ENCODE measurements around the gene ANKRD40CL.
"Not testable (repeated sequence)": the region's sequence is repeated elsewhere in the genome, so short reads cannot be mapped to it uniquely, and the experiment has no call there.

ANKRD40CL gene

GRCh38 chr17:50767446-50767845 is at the start of gene ANKRD40CL:
TSS of gene ANKRD40CL (minus strand) at chr17:50767518. CDS start at chr17:50766913, 605 bp downstream.
- DNase-seq, result no peak

DNA sequence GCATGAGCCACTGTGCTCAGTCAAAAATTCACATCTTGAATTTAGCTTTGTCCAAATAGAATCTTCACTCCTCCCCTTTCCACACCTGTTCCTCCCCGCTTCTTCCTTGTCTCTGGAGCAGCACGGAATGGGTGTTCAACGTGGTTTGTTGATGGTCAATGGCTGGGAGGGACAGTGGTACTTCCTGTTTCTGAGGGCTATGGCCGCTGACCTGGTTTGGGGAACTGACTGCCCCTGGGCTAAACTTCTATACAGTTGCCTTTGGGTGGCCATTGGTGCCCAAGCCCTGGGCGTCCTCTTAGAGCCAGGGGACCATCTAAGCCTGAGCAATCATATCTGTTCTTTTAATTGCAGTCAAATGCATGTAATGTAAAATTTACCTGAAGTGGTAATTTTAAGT is 49.0 kb upstream of the ANKRD40CL start:
- DNase-seq, result no peak

DNA sequence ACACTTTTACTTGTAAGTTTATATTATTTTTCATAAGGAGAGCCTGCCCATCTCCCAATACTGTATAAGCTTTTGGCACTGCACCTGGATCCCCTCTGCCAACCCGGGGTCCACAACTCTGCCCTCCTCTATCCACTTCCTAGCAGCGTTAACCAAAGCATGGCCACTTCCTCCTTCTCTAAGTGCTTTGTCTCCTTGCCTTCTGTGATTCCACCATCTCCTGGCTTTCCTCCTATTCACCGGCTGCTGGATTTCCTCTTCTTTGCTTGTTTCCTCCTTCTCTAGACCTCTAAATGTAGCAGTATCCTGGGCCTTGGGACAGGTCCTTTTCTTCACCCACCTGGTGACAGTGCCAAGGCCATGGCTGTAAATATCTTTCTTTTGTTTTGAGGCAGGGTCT is 48.1 kb upstream of the ANKRD40CL start:
- no peak for DNase-seq

DNA sequence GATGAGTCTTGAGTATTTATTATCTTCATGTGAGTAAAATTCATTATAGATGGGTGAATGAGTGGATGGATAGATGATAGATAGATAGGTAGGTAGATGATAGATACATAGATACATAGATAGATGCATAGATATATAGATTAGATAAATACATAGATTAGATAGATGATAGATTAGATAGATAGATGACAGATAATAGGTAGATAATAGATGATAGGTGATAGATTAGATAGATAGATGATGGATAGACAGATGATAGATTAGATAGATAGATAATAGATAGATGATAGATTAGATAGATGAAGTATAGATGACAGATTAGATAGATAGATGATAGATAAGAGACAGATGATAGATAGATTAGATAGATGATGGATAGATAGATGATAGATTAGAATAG is 46.3 kb upstream of the ANKRD40CL start:
- no peak for DNase-seq

DNA sequence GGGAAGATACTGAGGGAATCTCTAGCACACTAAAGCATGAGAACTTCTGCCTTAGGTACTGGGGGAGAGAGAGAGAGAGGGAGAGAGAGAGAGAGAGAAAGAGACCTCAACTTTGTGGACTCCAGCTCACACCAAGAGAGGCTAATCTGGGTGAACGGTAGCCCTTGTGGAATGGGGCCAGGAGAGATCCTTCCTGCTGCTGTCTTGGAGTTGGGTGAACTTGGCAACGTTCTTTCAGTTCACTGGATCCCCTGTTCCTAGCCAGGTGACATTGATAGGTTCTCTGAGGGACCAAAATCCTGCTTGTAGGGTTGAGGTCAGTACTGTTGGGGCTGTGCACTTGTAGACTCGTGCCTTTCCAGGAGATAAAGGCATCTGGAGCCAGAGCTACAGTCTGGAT is 41.6 kb upstream of the ANKRD40CL start:
- DNase-seq, result no peak

GRCh38 chr17:50808413-50808812 is 41.1 kb upstream of the ANKRD40CL start:
- no peak for DNase-seq

DNA sequence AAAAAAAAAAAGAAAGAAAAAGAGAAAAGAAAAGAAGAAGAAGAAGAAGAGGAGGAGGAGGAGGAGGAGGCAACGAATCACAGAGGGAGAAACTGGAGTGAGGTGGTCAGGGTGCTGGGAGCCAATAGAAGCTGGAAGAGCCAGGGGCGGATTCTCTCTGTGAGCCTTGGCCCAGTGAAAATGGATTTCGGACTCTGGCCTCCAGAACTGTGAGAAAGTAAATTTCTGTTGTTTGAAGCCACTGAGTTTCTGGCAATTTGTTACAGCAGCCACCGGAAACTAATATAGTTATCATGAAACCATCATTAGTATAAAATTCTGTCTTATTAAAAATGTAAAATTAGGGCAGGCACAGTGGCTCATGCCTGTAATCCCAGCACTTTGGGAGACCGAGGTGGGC is 40.4 kb upstream of the ANKRD40CL start:
- DNase-seq, result no peak

DNA sequence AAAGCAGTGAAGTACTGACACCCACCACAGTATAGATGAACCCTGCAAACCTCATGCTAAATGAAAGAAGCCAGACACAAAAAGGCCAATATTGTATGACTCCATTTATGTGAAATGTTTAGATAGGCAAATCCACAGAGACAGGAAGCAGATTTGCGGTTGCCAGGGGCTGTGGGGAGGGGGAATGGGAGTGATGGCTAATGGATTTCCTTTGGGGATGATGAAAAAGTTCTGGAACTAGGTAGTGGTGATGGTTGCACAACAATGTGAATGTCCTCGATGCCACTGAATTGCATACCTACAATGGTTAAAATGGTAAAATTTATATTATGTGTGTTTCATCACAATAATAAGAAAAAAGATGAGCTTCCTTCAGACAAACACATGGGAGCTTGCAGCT is 39.7 kb upstream of the ANKRD40CL start:
- DNase-seq, result no peak

DNA sequence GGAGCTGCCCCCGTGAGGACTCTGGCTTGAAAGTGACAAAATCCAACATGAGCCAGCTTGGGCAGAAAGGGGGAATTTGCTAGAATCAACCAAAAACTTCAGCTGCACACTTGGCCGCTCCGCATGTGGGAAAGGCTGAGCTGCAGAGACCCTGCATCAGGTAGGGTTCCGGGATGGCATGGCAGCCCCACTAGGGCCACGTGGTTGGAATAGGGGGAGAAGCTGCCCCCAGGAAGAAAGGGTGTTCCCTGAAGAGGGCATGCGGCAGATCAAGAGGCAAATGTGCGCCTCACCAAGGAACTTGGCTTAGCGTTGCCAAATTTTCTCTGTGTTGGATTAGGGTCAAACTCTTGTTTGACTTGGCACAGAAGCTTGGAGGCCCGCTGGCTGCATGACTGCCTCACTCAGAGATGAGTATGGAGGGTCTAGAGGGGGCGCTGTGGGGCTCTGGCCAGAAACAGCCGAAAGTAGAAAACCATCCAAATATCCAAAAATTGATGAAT is 38.9 kb upstream of the ANKRD40CL start:
- DNase-seq, result no peak

DNA sequence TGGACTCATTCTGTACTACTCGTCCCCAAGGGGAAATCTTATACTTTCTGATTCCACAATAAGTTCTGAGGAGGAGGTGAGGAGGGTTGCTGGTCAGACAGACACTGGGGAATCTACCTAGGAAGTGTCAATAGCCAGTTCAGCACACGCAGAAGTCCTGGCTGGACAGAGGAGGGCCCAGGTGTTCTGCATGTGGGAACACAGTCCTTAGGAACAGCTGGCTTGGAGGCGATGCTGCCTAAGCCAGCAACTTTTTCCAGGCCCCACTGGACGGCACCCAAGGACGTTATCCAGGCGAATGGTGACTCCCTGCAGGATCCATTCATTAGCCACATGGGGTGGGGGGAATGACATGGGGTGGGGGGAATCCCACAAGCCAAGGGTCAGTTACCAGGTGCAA is 38.2 kb upstream of the ANKRD40CL start:
- no peak for DNase-seq

GRCh38 chr17:50804749-50805475 is 37.6 kb upstream of the ANKRD40CL start:
- not testable (repeated sequence) for DNase-seq

- DNase-seq, result no peak
Measured at GRCh38 chr17:50803676-50804075, 36.4 kb upstream of the ANKRD40CL start.

- no peak for DNase-seq
Measured at GRCh38 chr17:50802609-50803571, 35.6 kb upstream of the ANKRD40CL start.

GRCh38 chr17:50800196-50800700 is 32.9 kb upstream of the ANKRD40CL start:
- DNase-seq, result no peak

GRCh38 chr17:50799582-50799981 is 32.3 kb upstream of the ANKRD40CL start:
- DNase-seq, result no peak

- no peak for DNase-seq
Measured at GRCh38 chr17:50798424-50799288, 31.3 kb upstream of the ANKRD40CL start.

DNA sequence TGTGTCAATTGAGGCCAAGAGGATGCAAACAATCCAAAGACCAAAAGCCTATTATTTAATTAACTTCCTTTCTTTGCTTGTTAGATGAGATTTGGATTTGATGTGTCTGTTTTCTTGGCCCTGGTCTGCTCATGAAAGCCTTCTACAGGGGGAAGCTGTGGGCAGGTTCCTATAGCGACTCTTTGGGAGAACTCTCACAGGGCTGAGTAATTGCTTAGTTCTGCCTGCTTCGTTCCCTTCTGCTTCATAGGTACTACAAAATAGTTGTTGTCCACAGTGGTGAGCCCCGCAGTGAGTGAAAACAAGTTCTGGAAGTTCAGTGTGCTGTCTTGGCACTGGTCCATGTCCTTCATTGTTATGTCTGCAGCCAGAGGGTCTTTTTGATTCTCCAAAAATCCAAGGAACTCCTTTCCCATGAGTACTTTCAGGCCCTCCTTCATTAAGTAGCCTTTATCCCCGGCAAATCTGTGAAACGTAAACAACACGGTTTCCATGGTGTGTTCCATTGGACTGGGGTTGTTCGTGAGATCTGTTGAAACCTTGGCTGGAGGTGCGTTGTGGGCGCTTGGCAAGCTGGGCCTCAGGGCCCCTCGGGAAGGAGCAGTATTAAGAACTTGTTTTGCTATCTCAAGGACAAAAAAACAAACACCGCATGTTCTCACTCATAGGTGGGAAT is 30.0 kb upstream of the ANKRD40CL start:
- DNase-seq, result no peak

DNA sequence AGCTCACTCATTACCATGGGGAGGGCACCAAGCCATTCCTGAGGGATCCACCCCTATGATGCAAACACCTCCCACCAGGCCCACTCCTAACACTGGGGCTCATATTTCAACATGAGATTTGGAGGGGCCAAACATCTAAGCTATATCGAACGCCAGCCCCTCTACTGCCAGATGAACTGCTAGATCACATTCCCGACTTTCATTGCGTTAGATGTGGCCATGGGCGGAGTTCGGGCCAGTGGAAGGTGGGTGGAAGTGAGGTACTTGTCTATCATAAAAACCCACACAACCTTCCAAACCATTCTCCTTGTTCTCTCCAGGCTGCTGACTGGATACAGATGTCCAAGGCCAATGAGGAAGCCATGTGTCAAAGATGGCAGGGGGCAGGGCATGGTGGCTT is 27.0 kb upstream of the ANKRD40CL start:
- DNase-seq, result no peak

DNA sequence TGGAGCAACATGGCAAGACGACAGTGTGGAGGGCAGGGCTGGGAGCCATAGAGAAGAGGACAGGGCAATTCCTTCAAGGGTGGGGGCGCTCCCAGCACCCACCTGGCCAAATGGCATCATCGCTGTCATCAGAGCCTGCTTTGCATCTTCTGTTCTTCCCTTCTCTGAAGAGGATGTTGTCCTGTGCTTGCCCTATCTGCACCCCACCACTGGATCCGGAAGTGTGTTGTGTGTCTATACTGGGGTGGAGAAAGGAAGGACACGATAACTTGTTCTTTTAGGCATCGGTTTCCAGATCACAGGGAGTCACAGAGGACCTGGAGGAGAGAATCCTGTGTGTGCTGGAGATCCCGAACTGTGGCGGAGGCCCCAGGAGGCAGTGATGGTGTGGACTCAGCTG is 25.7 kb upstream of the ANKRD40CL start:
- no peak for DNase-seq

- DNase-seq, result no peak
Measured at GRCh38 chr17:50792132-50792531, 24.8 kb upstream of the ANKRD40CL start.

- DNase-seq, result no peak
Measured at GRCh38 chr17:50790618-50791017, 23.3 kb upstream of the ANKRD40CL start.

DNA sequence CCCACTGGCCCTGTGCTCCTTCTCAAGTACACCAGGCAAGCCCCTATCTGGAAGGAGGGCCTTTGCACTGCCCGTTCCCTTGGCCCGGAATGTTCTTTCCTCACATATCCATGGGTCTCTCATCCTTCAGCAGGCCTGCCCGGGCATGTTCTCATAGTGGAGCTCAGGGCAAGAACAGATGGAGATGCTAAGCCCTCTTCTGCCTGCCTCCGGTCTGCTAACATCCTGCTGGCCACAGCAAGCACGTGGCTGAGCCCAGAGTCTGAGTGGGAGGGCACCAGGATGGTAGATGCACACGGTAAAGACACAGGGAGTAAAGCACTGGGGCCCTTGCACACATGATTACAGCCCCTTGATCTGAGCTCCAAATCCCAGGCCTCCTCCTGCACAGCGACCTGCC is 19.8 kb upstream of the ANKRD40CL start:
- no peak for DNase-seq

Measured in CD4-positive, alpha-beta T cell treated with Interleukin-17A for 4 hours (primary cell).